HCT116 (cell line): ENCODE data around the gene MAGEA3. TPM values are rescaled to one million over a fixed set of nuclear protein-coding genes. Genes with fewer than 3 reads are reported as not detected.

ENCODE experiments used
- ATAC-seq: fragments of 200-7000 bp; cut with Tn5 transposase; 2 replicates; pipeline ENCODE4 v1.9.1; 2020; ENCODE audit warnings: mild to moderate bottlenecking, moderate library complexity
- BruUV-seq: library from RNA; stranded (reverse); fragments of 400-500 nt; replicated peaks from 2 replicates; lab custom pipeline; 2021; lab: Mats Ljungman, UMichigan
- CTCF ChIA-PET: fragments of 300-600 bp; sonication (Branson Sonifier 250); formaldehyde crosslinking; loops from one replicate; lab custom pipeline; 2021; ENCODE audit warnings: antibody characterized with exemption; lab: Charles Lee
- POLR2A ChIA-PET: fragments of 300-600, 350-600 bp; sonication (Branson Sonifier 250); formaldehyde crosslinking; loops from one replicate; lab custom pipeline; 2021; ENCODE audit warnings: antibody characterized with exemption; lab: Charles Lee
- RAD21 ChIA-PET, 2 experiments: fragments of 300-600 bp; sonication (Branson Sonifier 250); formaldehyde crosslinking; loops; one replicate each; lab custom pipeline; 2023; ENCODE audit warnings: low total read pairs in 2 of 2; ENCODE audit not compliant: uncharacterized antibody in 2 of 2, unreplicated experiment in 2 of 2, low non-redundant PET in 1 of 2; lab: Charles Lee
- DNase-seq: peaks from one replicate; pipeline ENCODE4 v3.0.0-alpha.2; 2010; ENCODE audit warnings: low read depth, low spot score
- H2AFZ ChIP-seq: fragments of 200-600 bp; shearing (Covaris generic), sonication (generic); 2 replicates; pipeline ENCODE4 v1.6.1; 2017; ENCODE audit warnings: low read depth, mixed run types, mixed read lengths, antibody characterized with exemption, low read length; ENCODE audit not compliant: poor library complexity, severe bottlenecking
- H3K27ac ChIP-seq: 2 replicates; pipeline ENCODE4 v1.5.1; 2012; ENCODE audit warnings: low read depth, low read length
- H3K27me3 ChIP-seq: fragments of 200-600 bp; sonication (generic); 2 replicates; pipeline ENCODE4 v1.6.1; 2016; ENCODE audit warnings: mixed run types, low read length, mixed read lengths; ENCODE audit not compliant: insufficient read depth
- H3K36me3 ChIP-seq, 2 experiments: fragments of 200-500 bp in 1 of 2; fragments of 200-600 bp in 1 of 2; sonication (Bioruptor generic) in 1 of 2; sonication (generic) in 1 of 2; 2 replicates each; pipeline versions ENCODE4 v1.5.1 to v1.6.1; 2014 to 2016; ENCODE audit warnings: low read length in 2 of 2, inconsistent platforms in 1 of 2, mixed read lengths in 1 of 2, mixed run types in 1 of 2; ENCODE audit not compliant: insufficient read depth in 2 of 2, control insufficient read depth in 1 of 2
- H3K4me1 ChIP-seq, 2 experiments: fragments of 200-600 bp in 1 of 2; sonication (generic) in 1 of 2; 2 replicates each; pipeline versions ENCODE4 v1.5.1 to v1.6.1; 2012 to 2017; ENCODE audit warnings: low read length in 2 of 2, inconsistent platforms in 1 of 2, mild to moderate bottlenecking in 1 of 2, mixed read lengths in 1 of 2, mixed run types in 1 of 2, moderate library complexity in 1 of 2; ENCODE audit not compliant: insufficient read depth in 2 of 2, control insufficient read depth in 1 of 2
- H3K4me2 ChIP-seq: fragments of 200-600 bp; sonication (generic); 2 replicates; pipeline ENCODE4 v1.6.1; 2017; ENCODE audit warnings: mixed run types, low read length, mixed read lengths
- H3K4me3 ChIP-seq, 2 experiments: fragments of 200-600 bp in 1 of 2; sonication (generic) in 1 of 2; replicated peaks in 1 of 2; 2 replicates each; pipeline ENCODE4 v1.5.1; 2011 to 2016; ENCODE audit warnings: low read length in 2 of 2, control low read depth in 1 of 2, low read depth in 1 of 2, mild to moderate bottlenecking in 1 of 2, mixed read lengths in 1 of 2, mixed run types in 1 of 2
- H3K79me2 ChIP-seq: fragments of 200-600 bp; sonication (generic); 2 replicates; pipeline ENCODE4 v1.6.1; 2017; ENCODE audit warnings: mild to moderate bottlenecking, mixed run types, low read length, moderate library complexity, mixed read lengths; ENCODE audit not compliant: insufficient read depth
- H3K9ac ChIP-seq: fragments of 200-600 bp; sonication (generic); 2 replicates; pipeline ENCODE4 v1.6.1; 2016; ENCODE audit warnings: low read length, mixed read lengths
- H3K9me2 ChIP-seq: fragments of 200-600 bp; sonication (generic), shearing (Covaris generic); 2 replicates; pipeline ENCODE4 v1.6.1; 2017; ENCODE audit warnings: mixed run types, mild to moderate bottlenecking, moderate library complexity; ENCODE audit not compliant: insufficient read depth
- H3K9me3 ChIP-seq, 2 experiments: fragments of 200-500 bp in 1 of 2; fragments of 200-600 bp in 1 of 2; sonication (Bioruptor generic) in 1 of 2; sonication (generic) in 1 of 2; 2 replicates each; pipeline ENCODE4 v1.6.1; 2014 to 2017; ENCODE audit warnings: low read length in 2 of 2, mixed read lengths in 2 of 2, inconsistent platforms in 1 of 2, low read depth in 1 of 2, mild to moderate bottlenecking in 1 of 2, mixed run types in 1 of 2, moderate library complexity in 1 of 2; ENCODE audit not compliant: control insufficient read depth in 1 of 2, insufficient read depth in 1 of 2
- H4K20me1 ChIP-seq: fragments of 200-600 bp; sonication (generic), shearing (Covaris generic); 2 replicates; pipeline ENCODE4 v1.6.1; 2017; ENCODE audit warnings: mixed run types, mild to moderate bottlenecking, moderate library complexity; ENCODE audit not compliant: insufficient read depth
- EGR1 ChIP-seq: IDR thresholded peaks from 2 replicates; pipeline ENCODE4 v1.6.1; 2012; ENCODE audit warnings: low read depth
- intact Hi-C: fragments of 100-400 bp; cut with micrococcal nuclease; formaldehyde crosslinking; loops from 2 replicates; pipeline ENCODE4 v1.10.0; 2022
- total RNA-seq: library from RNA; stranded (reverse); gene quantifications from one replicate; pipeline ENCODE4 v1.2.1, GENCODE V29; 2021; ENCODE audit not compliant: unreplicated experiment
- TF ChIP-seq, protein P1 (sequence below), 3 experiments: fragments of 200-600 bp in 1 of 3; sonication (generic) in 1 of 3; IDR thresholded peaks in 2 of 3; conservative IDR thresholded peaks in 1 of 3; 2 replicates each; pipeline ENCODE4 v1.5.1; 2012 to 2017; ENCODE audit warnings: low read depth in 2 of 3, low read length in 2 of 3, antibody characterized with exemption in 1 of 3, borderline replicate concordance in 1 of 3, control low read depth in 1 of 3, mild to moderate bottlenecking in 1 of 3, mixed read lengths in 1 of 3, mixed run types in 1 of 3, moderate library complexity in 1 of 3; ENCODE audit not compliant: insufficient read depth in 1 of 3
- TF ChIP-seq, protein P2 (sequence below): IDR thresholded peaks from 2 replicates; pipeline ENCODE4 v1.6.1; 2011; ENCODE audit warnings: mild to moderate bottlenecking, low read length, moderate library complexity; ENCODE audit not compliant: insufficient replicate concordance; ENCODE audit errors: extremely low read depth

The MAGEA3 gene
- total RNA-seq, 1 experiment from 2014 or later, result 92.7 TPM

DNA sequence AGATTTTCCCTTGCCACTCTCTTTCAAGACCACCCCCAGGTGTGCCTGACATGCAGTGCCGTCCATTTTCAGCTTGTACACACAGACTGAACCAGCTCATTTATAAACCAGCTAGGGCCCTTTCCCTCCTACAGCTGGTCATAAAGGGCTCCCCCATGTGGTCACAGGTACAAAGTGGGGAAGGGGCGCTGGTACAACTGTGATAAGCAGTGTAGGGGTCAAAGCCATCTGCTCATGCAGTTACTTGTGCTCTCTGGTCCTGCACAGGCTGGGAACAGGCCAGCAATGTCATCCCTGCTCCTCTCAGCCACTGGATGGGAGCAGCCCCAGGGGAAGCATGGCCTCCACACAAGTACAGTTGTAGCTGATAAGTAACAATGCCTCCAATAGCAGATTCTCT lies 40.3 kb upstream of the MAGEA3 start:
- H3K79me2 ChIP-seq, result no peaks in the 10 kb centered on the region
- no peaks in the 10 kb centered on the region for H3K27me3 ChIP-seq
- ChIA-PET CTCF (interaction anchor here (1.3 kb wide), 1 partner anchor 905 kb away, joined by 4 read pairs; no protein-coding TSS in a partner anchor), RAD21 (no interaction called here), POLR2A (no interaction called here)
- H3K4me1 ChIP-seq, result no peaks in the 10 kb centered on the region
- TF ChIP-seq, protein P1, sequence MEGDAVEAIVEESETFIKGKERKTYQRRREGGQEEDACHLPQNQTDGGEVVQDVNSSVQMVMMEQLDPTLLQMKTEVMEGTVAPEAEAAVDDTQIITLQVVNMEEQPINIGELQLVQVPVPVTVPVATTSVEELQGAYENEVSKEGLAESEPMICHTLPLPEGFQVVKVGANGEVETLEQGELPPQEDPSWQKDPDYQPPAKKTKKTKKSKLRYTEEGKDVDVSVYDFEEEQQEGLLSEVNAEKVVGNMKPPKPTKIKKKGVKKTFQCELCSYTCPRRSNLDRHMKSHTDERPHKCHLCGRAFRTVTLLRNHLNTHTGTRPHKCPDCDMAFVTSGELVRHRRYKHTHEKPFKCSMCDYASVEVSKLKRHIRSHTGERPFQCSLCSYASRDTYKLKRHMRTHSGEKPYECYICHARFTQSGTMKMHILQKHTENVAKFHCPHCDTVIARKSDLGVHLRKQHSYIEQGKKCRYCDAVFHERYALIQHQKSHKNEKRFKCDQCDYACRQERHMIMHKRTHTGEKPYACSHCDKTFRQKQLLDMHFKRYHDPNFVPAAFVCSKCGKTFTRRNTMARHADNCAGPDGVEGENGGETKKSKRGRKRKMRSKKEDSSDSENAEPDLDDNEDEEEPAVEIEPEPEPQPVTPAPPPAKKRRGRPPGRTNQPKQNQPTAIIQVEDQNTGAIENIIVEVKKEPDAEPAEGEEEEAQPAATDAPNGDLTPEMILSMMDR (IDR thresholded peaks at IDR 0.05 in 2 of 3, conservative IDR thresholded peaks at IDR 0.05 in 1 of 3; ENCODE audit: borderline replicate concordance in 1 of 3, insufficient read depth in 1 of 3, low read depth in 2 of 3, low read length in 2 of 3), result peak; percentile 8 to 38 (median 38); a peak in 5 of 6 replicates
- TF ChIP-seq, protein P2, sequence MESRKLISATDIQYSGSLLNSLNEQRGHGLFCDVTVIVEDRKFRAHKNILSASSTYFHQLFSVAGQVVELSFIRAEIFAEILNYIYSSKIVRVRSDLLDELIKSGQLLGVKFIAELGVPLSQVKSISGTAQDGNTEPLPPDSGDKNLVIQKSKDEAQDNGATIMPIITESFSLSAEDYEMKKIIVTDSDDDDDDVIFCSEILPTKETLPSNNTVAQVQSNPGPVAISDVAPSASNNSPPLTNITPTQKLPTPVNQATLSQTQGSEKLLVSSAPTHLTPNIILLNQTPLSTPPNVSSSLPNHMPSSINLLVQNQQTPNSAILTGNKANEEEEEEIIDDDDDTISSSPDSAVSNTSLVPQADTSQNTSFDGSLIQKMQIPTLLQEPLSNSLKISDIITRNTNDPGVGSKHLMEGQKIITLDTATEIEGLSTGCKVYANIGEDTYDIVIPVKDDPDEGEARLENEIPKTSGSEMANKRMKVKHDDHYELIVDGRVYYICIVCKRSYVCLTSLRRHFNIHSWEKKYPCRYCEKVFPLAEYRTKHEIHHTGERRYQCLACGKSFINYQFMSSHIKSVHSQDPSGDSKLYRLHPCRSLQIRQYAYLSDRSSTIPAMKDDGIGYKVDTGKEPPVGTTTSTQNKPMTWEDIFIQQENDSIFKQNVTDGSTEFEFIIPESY, result no peak
- ATAC-seq, result peak; percentile 62
- H3K4me2 ChIP-seq, result no peak overlapping the region
- no peak overlapping the region for H3K9ac ChIP-seq
- H3K4me3 ChIP-seq, result no peak overlapping the region
- no peaks in the 10 kb centered on the region for H3K9me3 ChIP-seq
- intact Hi-C loops, result no loop called here
- no TSS peak for BruUV-seq
- H3K36me3 ChIP-seq, result no peaks in the 10 kb centered on the region
- H2AFZ ChIP-seq, result no peak overlapping the region
- H3K27ac ChIP-seq, result no peak overlapping the region
- no peak for DNase-seq
- H3K9me2 ChIP-seq, result no peaks in the 10 kb centered on the region
- H4K20me1 ChIP-seq, result no peaks in the 10 kb centered on the region

DNA sequence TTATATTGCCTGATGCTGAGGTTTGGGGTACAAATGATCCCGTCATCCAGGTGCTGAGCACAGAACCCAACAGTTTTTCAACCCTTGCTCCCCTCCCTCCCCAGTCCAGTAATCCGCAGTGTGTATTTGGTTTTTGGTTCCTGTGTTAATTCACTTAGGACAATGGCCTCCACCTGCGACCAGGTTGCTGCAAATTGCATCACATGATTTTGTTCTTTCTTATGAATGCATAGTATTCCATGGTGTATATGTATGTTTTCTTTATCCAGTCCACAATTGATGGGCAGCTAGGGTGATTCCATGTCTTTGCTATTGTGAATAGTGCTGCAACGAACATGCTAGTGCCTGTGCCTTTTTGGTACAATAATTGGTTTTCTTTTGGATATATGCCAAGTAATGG lies 35.5 kb upstream of the MAGEA3 start:
- intact Hi-C loops, result no loop called here
- H2AFZ ChIP-seq, result no peak overlapping the region
- H3K4me3 ChIP-seq, result no peak overlapping the region
- BruUV-seq, result no TSS peak
- H3K4me2 ChIP-seq, result no peak overlapping the region
- H3K27me3 ChIP-seq, result no peaks in the 10 kb centered on the region
- TF ChIP-seq EGR1, result no peak
- ChIA-PET RAD21 (no interaction called here), CTCF (no interaction called here), POLR2A (no interaction called here)
- H3K9me2 ChIP-seq, result no peaks in the 10 kb centered on the region
- H3K79me2 ChIP-seq, result no peaks in the 10 kb centered on the region
- no peaks in the 10 kb centered on the region for H3K9me3 ChIP-seq
- H3K27ac ChIP-seq, result no peak overlapping the region
- DNase-seq (no peak), ATAC-seq (no peak)
- no peaks in the 10 kb centered on the region for H3K4me1 ChIP-seq
- no peak overlapping the region for H3K9ac ChIP-seq
- H4K20me1 ChIP-seq, result no peaks in the 10 kb centered on the region
- no peaks in the 10 kb centered on the region for H3K36me3 ChIP-seq
